Hepatocyte (in vitro differentiated cells): Measurements from ENCODE around the gene FGF5. TPM values are rescaled to one million over a fixed set of nuclear protein-coding genes. Genes with fewer than 3 reads are reported as not detected.

Source experiments
- DNase-seq: peaks from one replicate; pipeline ENCODE4 v3.0.0-alpha.2; 2016; ENCODE audit warnings: low spot score
- H2AFZ ChIP-seq: fragments of 200-600 bp; sonication (generic); 2 replicates; pipeline ENCODE4 v1.6.0; 2016; ENCODE audit warnings: antibody characterized with exemption, mild to moderate bottlenecking
- H3K27ac ChIP-seq: fragments of 200-600 bp; sonication (generic); 2 replicates; pipeline ENCODE4 v1.5.1; 2016; ENCODE audit warnings: mild to moderate bottlenecking
- H3K27me3 ChIP-seq: fragments of 200-600 bp; sonication (generic); 2 replicates; pipeline ENCODE4 v1.6.1; 2016
- H3K36me3 ChIP-seq: fragments of 200-600 bp; sonication (generic); replicated peaks from 2 replicates; pipeline ENCODE4 v1.5.1; 2016; ENCODE audit warnings: low read depth; ENCODE audit not compliant: insufficient read depth
- H3K4me1 ChIP-seq: fragments of 200-600 bp; sonication (generic); 2 replicates; pipeline ENCODE4 v1.5.1; 2016; ENCODE audit warnings: mild to moderate bottlenecking, moderate library complexity; ENCODE audit not compliant: insufficient read depth
- H3K4me2 ChIP-seq: fragments of 200-600 bp; sonication (generic); 2 replicates; pipeline ENCODE4 v1.6.0; 2016
- H3K4me3 ChIP-seq: fragments of 200-600 bp; sonication (generic); 2 replicates; pipeline ENCODE4 v1.5.1; 2016; ENCODE audit warnings: mild to moderate bottlenecking
- H3K79me2 ChIP-seq: fragments of 200-600 bp; sonication (generic); 2 replicates; pipeline ENCODE4 v1.6.0; 2017; ENCODE audit warnings: mild to moderate bottlenecking
- H3K9me2 ChIP-seq: fragments of 200-600 bp; sonication (generic); replicated peaks from 2 replicates; pipeline ENCODE4 v1.6.0; 2017; ENCODE audit warnings: mild to moderate bottlenecking; ENCODE audit not compliant: insufficient read depth
- H3K9me3 ChIP-seq: fragments of 200-600 bp; sonication (generic); 2 replicates; pipeline ENCODE4 v1.5.1; 2016; ENCODE audit warnings: low read depth, mild to moderate bottlenecking
- H4K20me1 ChIP-seq: fragments of 200-600 bp; sonication (generic); 2 replicates; pipeline ENCODE4 v1.6.0; 2016; ENCODE audit warnings: mild to moderate bottlenecking; ENCODE audit not compliant: insufficient read depth, poor library complexity, severe bottlenecking
- EZH2 ChIP-seq: fragments of 200-600 bp; sonication (generic); IDR thresholded peaks from 2 replicates; pipeline ENCODE4 v1.6.1; 2016; ENCODE audit warnings: antibody characterized with exemption, mild to moderate bottlenecking, borderline replicate concordance
- EZH2phosphoT487 ChIP-seq: fragments of 200-600 bp; sonication (generic); IDR thresholded peaks from one replicate; pipeline ENCODE4 v1.6.1; 2018; ENCODE audit warnings: antibody characterized with exemption, mild to moderate bottlenecking, low read depth, moderate library complexity; ENCODE audit not compliant: unreplicated experiment, severe bottlenecking
- WGBS: methylation state at CpG from one replicate; pipeline ENCODE4 v1.1.6; 2016; ENCODE audit warnings: low lambda C conversion rate; ENCODE audit errors: missing lambda C conversion rate; 5-methylcytosine and 5-hydroxymethylcytosine counted together
- polyA plus RNA-seq: library from polyadenylated mRNA; unstranded; fragments of >200 nt; fragmentation: Nextera tagmentation; extraction: Ambion mirVana; gene quantifications from 2 replicates; pipeline ENCODE4 v1.2.1, GENCODE V29; 2016
- total RNA-seq: library from RNA; depleted of rRNA; stranded (reverse); fragments of >200 nt; gene quantifications from 2 replicates; pipeline ENCODE4 v1.2.3, GENCODE V29; 2014
- TF ChIP-seq, protein P1 (sequence below): fragments of 200-600 bp; sonication (generic); IDR thresholded peaks from 2 replicates; pipeline ENCODE4 v1.5.1; 2016; ENCODE audit warnings: antibody characterized with exemption, mild to moderate bottlenecking; ENCODE audit not compliant: poor library complexity

FGF5 gene
- total and polyA plus RNA-seq, 2 experiments from 2014 or later: 0.42 TPM; not detected in 1

DNA sequence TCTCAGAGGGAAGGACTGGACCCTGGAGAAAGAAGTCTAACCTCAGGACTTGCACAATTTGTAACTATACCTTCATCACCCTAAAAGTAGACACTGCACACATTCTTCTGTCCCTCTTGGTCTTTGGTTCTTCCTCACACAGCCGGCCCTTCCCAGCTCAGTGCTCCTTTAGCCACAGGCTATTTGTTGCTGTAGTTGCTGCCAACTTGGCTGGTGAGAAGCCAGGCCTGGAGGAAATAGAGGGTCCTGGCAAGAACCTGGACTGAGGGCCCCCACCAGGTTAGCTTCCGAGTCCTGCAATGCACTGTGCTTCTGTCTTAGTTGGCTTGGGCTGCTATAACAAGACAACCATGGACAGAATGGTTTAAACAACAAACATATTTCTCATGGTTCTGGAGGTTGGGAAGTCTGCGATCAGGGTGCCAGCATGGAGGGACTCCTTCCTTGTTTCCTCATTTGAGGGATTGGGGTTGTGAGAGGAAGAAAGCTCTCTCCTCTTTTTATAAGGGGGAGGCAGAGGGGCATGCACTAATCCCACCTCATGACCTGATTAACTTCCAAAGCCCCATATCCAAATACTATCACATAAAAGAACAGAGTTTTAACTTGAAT, 4.4 kb upstream of the FGF5 start:
- peaks cover 9% of the 10 kb centered on the region for H3K4me1 ChIP-seq
- no peaks in the 10 kb centered on the region for H3K9me2 ChIP-seq
- no peak overlapping the region for H3K4me3 ChIP-seq
- no peaks in the 10 kb centered on the region for H3K36me3 ChIP-seq
- WGBS: 91% methylated on average over 3 of the region's 3 CpGs
- DNase-seq: no peak
- no peaks in the 10 kb centered on the region for H4K20me1 ChIP-seq
- no peak overlapping the region for H3K27ac ChIP-seq
- TF ChIP-seq EZH2phosphoT487 (no peak), EZH2 (no peak)
- TF ChIP-seq, protein P1, sequence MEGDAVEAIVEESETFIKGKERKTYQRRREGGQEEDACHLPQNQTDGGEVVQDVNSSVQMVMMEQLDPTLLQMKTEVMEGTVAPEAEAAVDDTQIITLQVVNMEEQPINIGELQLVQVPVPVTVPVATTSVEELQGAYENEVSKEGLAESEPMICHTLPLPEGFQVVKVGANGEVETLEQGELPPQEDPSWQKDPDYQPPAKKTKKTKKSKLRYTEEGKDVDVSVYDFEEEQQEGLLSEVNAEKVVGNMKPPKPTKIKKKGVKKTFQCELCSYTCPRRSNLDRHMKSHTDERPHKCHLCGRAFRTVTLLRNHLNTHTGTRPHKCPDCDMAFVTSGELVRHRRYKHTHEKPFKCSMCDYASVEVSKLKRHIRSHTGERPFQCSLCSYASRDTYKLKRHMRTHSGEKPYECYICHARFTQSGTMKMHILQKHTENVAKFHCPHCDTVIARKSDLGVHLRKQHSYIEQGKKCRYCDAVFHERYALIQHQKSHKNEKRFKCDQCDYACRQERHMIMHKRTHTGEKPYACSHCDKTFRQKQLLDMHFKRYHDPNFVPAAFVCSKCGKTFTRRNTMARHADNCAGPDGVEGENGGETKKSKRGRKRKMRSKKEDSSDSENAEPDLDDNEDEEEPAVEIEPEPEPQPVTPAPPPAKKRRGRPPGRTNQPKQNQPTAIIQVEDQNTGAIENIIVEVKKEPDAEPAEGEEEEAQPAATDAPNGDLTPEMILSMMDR: no peak
- H3K27me3 ChIP-seq: peaks cover 91% of the 10 kb centered on the region
- no peak overlapping the region for H2AFZ ChIP-seq
- H3K4me2 ChIP-seq: no peak overlapping the region
- no peaks in the 10 kb centered on the region for H3K9me3 ChIP-seq
- no peaks in the 10 kb centered on the region for H3K79me2 ChIP-seq

DNA sequence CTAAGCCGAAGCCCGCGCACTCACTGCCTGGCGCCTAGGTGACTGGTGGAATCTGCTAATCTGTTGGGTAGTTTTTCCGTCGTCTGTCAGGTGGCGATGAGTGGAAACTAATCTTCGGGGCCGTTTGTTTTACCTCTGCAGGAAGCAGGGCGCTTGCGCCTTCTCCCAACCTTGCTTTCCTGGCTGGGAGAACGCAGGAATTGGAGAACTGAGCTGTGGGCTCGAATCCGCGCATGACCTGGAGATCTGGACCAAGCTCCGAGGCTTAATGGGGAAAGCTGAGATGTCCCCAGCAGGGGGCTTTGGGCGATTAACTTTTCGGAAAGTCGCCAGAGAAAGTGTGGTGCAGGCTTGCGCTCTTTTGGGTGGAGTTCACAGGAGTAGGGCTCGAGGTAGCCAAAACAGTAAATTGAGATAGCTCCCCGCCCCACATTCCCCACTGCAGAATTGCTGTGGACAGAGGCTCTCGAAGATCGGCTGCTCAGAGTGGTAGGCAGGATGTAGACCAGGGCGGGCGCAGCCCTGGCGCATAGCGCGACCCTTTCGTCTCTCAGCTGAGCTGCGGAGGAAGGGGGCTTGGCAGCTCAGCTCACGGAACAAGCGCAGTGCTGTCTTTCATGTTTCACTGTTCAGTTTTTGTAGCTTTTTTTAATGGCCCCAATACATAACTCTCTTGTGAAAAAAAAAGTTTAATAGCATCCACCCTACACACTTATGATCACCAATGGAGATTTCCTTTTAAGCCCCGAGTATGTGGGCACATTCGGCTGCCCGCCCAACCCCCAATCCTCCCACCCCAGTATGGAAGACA, 2.7 kb upstream of the FGF5 start:
- WGBS: 10% methylated on average over 36 of the region's 36 CpGs
- TF ChIP-seq EZH2phosphoT487 (no peak), EZH2 (peak; percentile 70)
- TF ChIP-seq, protein P1: no peak
- no peak overlapping the region for H2AFZ ChIP-seq

DNA sequence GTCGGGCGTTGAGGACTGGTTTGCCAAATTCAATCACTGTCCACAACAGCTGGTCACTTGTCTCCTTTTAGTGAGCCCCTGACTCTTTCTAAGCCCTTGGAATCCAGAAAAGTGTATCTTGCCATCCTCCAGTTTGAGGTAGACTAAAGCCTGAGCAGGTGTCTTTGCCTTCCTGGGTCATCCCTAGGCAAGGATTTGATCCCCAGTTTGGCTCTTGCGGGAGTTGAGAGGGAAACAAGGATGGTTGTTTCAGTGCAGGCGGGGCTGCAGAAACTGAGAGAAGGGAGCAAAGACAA, 2.2 kb upstream of the FGF5 start:
- H3K27me3 ChIP-seq: peaks cover 98% of the 10 kb centered on the region
- no peaks in the 10 kb centered on the region for H4K20me1 ChIP-seq
- peaks cover 9% of the 10 kb centered on the region for H3K4me1 ChIP-seq
- no peaks in the 10 kb centered on the region for H3K36me3 ChIP-seq
- H3K27ac ChIP-seq: no peak overlapping the region
- H3K79me2 ChIP-seq: no peaks in the 10 kb centered on the region
- WGBS: 8% methylated on average over 4 of the region's 4 CpGs
- H3K9me2 ChIP-seq: no peaks in the 10 kb centered on the region
- no peak for DNase-seq
- TF ChIP-seq EZH2 (no peak), EZH2phosphoT487 (no peak)
- TF ChIP-seq, protein P1: no peak
- peak overlapping the region; percentile 61 for H3K4me2 ChIP-seq
- H3K4me3 ChIP-seq: no peak overlapping the region
- no peak overlapping the region for H2AFZ ChIP-seq
- H3K9me3 ChIP-seq: no peaks in the 10 kb centered on the region

More for the DNA sequence above, 2.7 kb upstream of the FGF5 start:
- Histone ChIP-seq H3K4me1 (peaks cover 9% of the 10 kb centered on the region), H3K79me2 (no peaks in the 10 kb centered on the region), H3K9me2 (no peaks in the 10 kb centered on the region), H3K27ac (no peak overlapping the region), H3K36me3 (no peaks in the 10 kb centered on the region), H3K4me2 (peak overlapping the region; percentile 61), H3K27me3 (peaks cover 98% of the 10 kb centered on the region), H3K4me3 (no peak overlapping the region), H3K9me3 (no peaks in the 10 kb centered on the region), H4K20me1 (no peaks in the 10 kb centered on the region)
- no peak for DNase-seq
